ENCODE results near the gene FMO5.
A peak's percentile ranks its signal among the peaks of the same experiment; 100 is the strongest.
"Not testable (repeated sequence)": the region's sequence is repeated elsewhere in the genome, so short reads cannot be mapped to it uniquely, and the experiment has no call there.

Gene FMO5

GRCh38 chr1:147169171-147169570, 56.0 kb downstream of the FMO5 start:
- ChIA-PET CTCF (no interaction called here), POLR2A (interaction anchor here (1.7 to 1.9 kb wide), 2 partner anchors 73 to 85 kb away, joined by 8 to 14 read pairs; partner anchors contain the start of gene CHD1L)
- no peak for DNase-seq (ENCODE audit: extremely low spot score)
- TF ChIP-seq ZNF384 (IDR thresholded peaks at IDR 0.05) (no peak), LEF1 (IDR thresholded peaks at IDR 0.05; ENCODE audit: borderline replicate concordance) (no peak), BHLHE40 (IDR thresholded peaks at IDR 0.05; ENCODE audit: borderline replicate concordance) (no peak), HDGF (IDR thresholded peaks at IDR 0.05; ENCODE audit: borderline replicate concordance) (no peak), FOXK2 (IDR thresholded peaks at IDR 0.05) (no peak), CTBP1 (IDR thresholded peaks at IDR 0.05; ENCODE audit: borderline replicate concordance) (no peak), L3MBTL2 (conservative IDR thresholded peaks at IDR 0.05) (no peak), FOXM1 (IDR thresholded peaks at IDR 0.05; ENCODE audit: borderline replicate concordance) (no peak), PKNOX1 (IDR thresholded peaks at IDR 0.05) (no peak), ELF4 (IDR thresholded peaks at IDR 0.05) (no peak)

- DNase-seq (ENCODE audit: extremely low spot score) = no peak
- TF ChIP-seq HDGF (IDR thresholded peaks at IDR 0.05; ENCODE audit: borderline replicate concordance) (no peak), PKNOX1 (IDR thresholded peaks at IDR 0.05) (peak; percentile 50), FOXM1 (IDR thresholded peaks at IDR 0.05; ENCODE audit: borderline replicate concordance) (no peak), ELF4 (IDR thresholded peaks at IDR 0.05) (no peak), LEF1 (IDR thresholded peaks at IDR 0.05; ENCODE audit: borderline replicate concordance) (no peak), L3MBTL2 (conservative IDR thresholded peaks at IDR 0.05) (no peak), FOXK2 (IDR thresholded peaks at IDR 0.05) (no peak), NFRKB (IDR thresholded peaks at IDR 0.05) (no peak)
- ChIA-PET CTCF (interaction anchor here (0.7 to 1.4 kb wide), 2 partner anchors 74 to 220 kb away, joined by 4 read pairs; partner anchors contain the start of gene CHD1L), POLR2A (interaction anchor here (1.7 to 1.9 kb wide), 2 partner anchors 74 to 84 kb away, joined by 8 to 14 read pairs; partner anchors contain the start of gene CHD1L)
Measured at GRCh38 chr1:147168626-147169058, 56.5 kb downstream of the FMO5 start.

DNA sequence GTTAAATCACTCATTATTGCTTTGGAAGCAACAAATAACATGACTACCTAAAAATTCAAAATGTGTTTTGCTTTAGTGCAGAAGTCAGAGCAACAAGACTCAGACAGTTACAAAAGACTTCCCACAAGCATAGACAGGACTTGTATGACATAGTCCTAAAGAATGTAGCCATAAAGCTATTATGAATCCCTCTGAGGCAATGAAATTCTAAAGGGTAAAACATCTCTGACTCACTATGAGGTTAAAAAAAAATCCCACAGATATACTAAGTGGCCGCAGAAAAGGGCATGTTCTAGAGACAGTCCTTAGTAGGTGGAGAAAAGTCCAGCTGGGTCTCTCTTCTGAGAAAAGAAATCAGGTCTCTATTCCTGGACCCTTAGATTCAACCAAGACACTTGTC, 57.8 kb downstream of the FMO5 start:
- ChIA-PET CTCF (interaction anchor here (0.7 to 1.4 kb wide), 2 partner anchors 75 to 223 kb away, joined by 4 to 7 read pairs; partner anchors contain the start of gene CHD1L), POLR2A (interaction anchor here (1.9 kb wide), 1 partner anchor 83 kb away, joined by 14 read pairs; no protein-coding TSS in a partner anchor)
- no peak for TF ChIP-seq L3MBTL2 (conservative IDR thresholded peaks at IDR 0.05)
- no peak for DNase-seq (ENCODE audit: extremely low spot score)

- ChIA-PET POLR2A (no interaction called here), CTCF (no interaction called here)
- no peak for TF ChIP-seq BHLHE40 (IDR thresholded peaks at IDR 0.05; ENCODE audit: borderline replicate concordance)
- no peak for DNase-seq (ENCODE audit: extremely low spot score)
Measured at GRCh38 chr1:147163019-147163418, 62.1 kb downstream of the FMO5 start.

- DNase-seq (ENCODE audit: extremely low spot score) = no peak
- CTCF ChIA-PET = no interaction called here
- POLR2A ChIA-PET = interaction anchor here (0.8 kb wide), 1 partner anchor 10 kb away, joined by 3 read pairs; the partner anchor contains the start of gene PRKAB2
- TF ChIP-seq FOXA1 (IDR thresholded peaks at IDR 0.05) (no peak), SUZ12 (IDR thresholded peaks at IDR 0.05) (no peak), TARDBP (IDR thresholded peaks at IDR 0.05) (no peak), ARNT (IDR thresholded peaks at IDR 0.05) (no peak), SP1 (IDR thresholded peaks at IDR 0.05) (no peak), FOXM1 (IDR thresholded peaks at IDR 0.05; ENCODE audit: borderline replicate concordance) (no peak), NFRKB (IDR thresholded peaks at IDR 0.05) (no peak), L3MBTL2 (conservative IDR thresholded peaks at IDR 0.05) (no peak), PKNOX1 (IDR thresholded peaks at IDR 0.05) (no peak), ZNF384 (IDR thresholded peaks at IDR 0.05) (no peak), LEF1 (IDR thresholded peaks at IDR 0.05; ENCODE audit: borderline replicate concordance) (no peak), ELF4 (IDR thresholded peaks at IDR 0.05) (no peak), BHLHE40 (IDR thresholded peaks at IDR 0.05; ENCODE audit: borderline replicate concordance) (no peak)
Measured at GRCh38 chr1:147162093-147162492, 63.0 kb downstream of the FMO5 start.

DNA sequence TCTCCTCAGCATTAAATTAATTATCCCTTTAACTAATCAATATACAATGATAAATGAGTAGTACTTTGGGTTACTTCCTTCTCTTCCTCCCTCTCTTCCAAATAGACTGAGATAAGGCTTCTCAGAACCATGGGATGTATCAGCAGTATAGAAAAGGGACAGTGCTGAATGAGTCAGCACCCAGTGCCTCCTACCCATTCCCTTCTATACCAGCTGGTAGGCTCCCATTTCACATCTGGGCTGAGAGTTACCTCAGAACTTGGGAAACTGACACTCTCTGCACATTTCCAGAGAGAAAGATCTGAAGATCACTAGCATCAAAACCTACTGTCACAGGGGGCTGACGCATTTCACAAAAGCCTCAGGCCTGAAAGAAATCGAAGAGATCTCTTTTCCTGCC, 68.0 kb downstream of the FMO5 start:
- DNase-seq (ENCODE audit: extremely low spot score); POLR2A ChIA-PET; CTCF ChIA-PET: not testable (repeated sequence)

DNA sequence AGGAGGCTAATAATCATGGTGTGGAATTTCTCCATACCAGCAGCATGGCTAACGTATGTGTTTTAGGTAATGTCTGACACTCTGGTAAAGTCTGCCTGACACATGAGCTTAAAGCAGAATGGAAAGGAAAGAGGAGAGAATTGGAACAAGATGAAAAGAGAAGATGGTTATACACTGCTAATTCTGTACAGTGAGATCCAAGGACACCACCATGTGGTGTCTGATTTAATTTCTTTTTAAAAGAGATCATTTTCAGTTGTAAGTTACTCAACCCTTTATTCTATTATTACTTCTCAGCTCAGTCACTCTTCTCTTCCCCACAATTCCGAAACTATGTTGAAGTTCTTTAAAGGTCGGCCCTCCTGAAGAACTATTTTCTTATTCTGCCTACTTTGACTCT, 68.5 kb downstream of the FMO5 start:
- TF ChIP-seq CTBP1 (IDR thresholded peaks at IDR 0.05; ENCODE audit: borderline replicate concordance) = no peak
- no peak for TF ChIP-seq LEF1 (IDR thresholded peaks at IDR 0.05; ENCODE audit: borderline replicate concordance)
- no peak for TF ChIP-seq TARDBP (IDR thresholded peaks at IDR 0.05)
- TF ChIP-seq PKNOX1 (IDR thresholded peaks at IDR 0.05) = no peak
- no peak for TF ChIP-seq L3MBTL2 (conservative IDR thresholded peaks at IDR 0.05)
- no peak for TF ChIP-seq NFRKB (IDR thresholded peaks at IDR 0.05)
- TF ChIP-seq FOXK2 (IDR thresholded peaks at IDR 0.05) = no peak
- TF ChIP-seq ARNT (IDR thresholded peaks at IDR 0.05) = no peak
- TF ChIP-seq FOXA1 (IDR thresholded peaks at IDR 0.05) = no peak
- TF ChIP-seq SUZ12 (IDR thresholded peaks at IDR 0.05) = no peak
- no peak for TF ChIP-seq SP1 (IDR thresholded peaks at IDR 0.05)
- CTCF ChIA-PET = no interaction called here
- no peak for DNase-seq (ENCODE audit: extremely low spot score)
- POLR2A ChIA-PET = no interaction called here

All from HEK293T (cell line).